ENCODE data around the gene OR4S2. TPM values are rescaled to one million over a fixed set of nuclear protein-coding genes. Genes with fewer than 3 reads are reported as not detected.

Gene OR4S2
- total RNA-seq, 1 donor from 2014 or later, result not detected

DNA sequence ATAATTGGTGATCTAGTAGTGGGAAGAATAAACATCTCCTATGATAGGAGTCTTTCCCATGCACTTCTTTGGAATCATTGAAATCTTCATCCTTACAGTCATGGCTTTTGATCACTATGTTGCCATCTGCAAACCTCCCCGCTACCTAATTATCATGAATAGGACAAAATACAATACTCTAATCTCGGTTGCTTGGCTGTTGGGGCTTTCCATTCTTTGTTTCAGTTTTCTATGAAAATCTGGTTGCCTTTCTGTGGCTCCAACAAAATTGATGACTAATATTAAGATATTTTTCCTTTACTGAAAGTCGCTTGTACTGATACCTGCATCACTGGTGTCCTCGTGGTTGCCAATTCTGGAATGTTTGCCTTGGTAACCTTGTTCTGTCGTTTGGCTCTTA is 25.7 kb downstream of the OR4S2 start:
- H3K4me3 ChIP-seq (ENCODE audit: low read depth, low read length), result no peak overlapping the region
- no peak for DNase-seq (ENCODE audit: low read depth)
- TF ChIP-seq, protein P1, sequence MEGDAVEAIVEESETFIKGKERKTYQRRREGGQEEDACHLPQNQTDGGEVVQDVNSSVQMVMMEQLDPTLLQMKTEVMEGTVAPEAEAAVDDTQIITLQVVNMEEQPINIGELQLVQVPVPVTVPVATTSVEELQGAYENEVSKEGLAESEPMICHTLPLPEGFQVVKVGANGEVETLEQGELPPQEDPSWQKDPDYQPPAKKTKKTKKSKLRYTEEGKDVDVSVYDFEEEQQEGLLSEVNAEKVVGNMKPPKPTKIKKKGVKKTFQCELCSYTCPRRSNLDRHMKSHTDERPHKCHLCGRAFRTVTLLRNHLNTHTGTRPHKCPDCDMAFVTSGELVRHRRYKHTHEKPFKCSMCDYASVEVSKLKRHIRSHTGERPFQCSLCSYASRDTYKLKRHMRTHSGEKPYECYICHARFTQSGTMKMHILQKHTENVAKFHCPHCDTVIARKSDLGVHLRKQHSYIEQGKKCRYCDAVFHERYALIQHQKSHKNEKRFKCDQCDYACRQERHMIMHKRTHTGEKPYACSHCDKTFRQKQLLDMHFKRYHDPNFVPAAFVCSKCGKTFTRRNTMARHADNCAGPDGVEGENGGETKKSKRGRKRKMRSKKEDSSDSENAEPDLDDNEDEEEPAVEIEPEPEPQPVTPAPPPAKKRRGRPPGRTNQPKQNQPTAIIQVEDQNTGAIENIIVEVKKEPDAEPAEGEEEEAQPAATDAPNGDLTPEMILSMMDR (IDR thresholded peaks at IDR 0.05; ENCODE audit: insufficient read depth, low read length, poor library complexity, severe bottlenecking), result no peak

DNA sequence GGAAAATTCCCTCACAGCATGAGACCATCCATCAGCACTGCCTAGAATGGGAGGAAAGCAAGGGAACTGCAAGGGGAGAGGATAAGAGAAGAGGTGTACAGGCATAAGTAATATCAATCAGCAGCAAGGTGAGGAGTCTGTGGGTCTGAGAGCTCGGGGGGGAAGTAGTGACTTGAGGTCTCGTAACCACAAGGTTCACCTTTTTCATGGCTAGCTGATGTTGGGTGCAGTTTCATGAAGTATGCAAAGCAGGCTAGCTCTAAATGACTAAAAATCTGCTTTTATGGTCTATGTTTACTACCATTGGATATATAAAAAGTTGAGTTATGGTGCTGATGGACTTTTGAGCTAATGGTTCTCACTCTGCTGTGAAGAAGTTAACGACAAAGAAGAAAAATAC is 49.7 kb downstream of the OR4S2 start:
- Histone ChIP-seq H3K27me3 (ENCODE audit: control insufficient read depth, insufficient read depth, low read length) (no peaks in the 10 kb centered on the region), H3K4me3 (ENCODE audit: low read depth, low read length) (no peak overlapping the region), H3K36me3 (ENCODE audit: control insufficient read depth, insufficient read depth, low read length) (no peaks in the 10 kb centered on the region)
- no peak for DNase-seq (ENCODE audit: low read depth)
- TF ChIP-seq, protein P1 (IDR thresholded peaks at IDR 0.05; ENCODE audit: insufficient read depth, low read length, poor library complexity, severe bottlenecking), result no peak

More for the DNA sequence above, 25.7 kb downstream of the OR4S2 start:
- H3K27me3 ChIP-seq (ENCODE audit: control insufficient read depth, insufficient read depth, low read length), result no peaks in the 10 kb centered on the region
- no peaks in the 10 kb centered on the region for H3K36me3 ChIP-seq (ENCODE audit: control insufficient read depth, insufficient read depth, low read length)

DNA sequence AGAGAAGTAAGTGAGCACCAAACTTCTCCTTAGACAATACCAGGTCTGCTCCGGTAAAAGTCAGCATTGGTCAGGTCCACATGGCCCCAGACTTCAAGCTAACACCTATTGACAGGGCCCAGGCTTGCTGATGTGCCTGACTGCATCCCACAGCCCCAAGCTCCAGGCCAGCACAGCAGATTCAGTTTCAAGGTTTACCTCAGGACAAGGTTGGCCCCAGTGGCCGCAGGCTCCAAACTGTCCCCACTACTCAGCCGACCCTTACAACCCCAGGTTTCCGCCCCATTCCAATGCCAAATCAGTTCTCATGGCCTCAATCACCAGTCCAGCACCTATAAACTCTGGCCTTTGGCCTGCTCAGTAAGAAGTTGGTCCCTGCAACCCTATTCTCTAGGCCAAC is 53.3 kb downstream of the OR4S2 start:
- no peak for DNase-seq (ENCODE audit: low read depth)
- Histone ChIP-seq H3K4me3 (ENCODE audit: low read depth, low read length) (no peak overlapping the region), H3K27me3 (ENCODE audit: control insufficient read depth, insufficient read depth, low read length) (no peaks in the 10 kb centered on the region), H3K36me3 (ENCODE audit: control insufficient read depth, insufficient read depth, low read length) (no peaks in the 10 kb centered on the region)
- TF ChIP-seq, protein P1 (IDR thresholded peaks at IDR 0.05; ENCODE audit: insufficient read depth, low read length, poor library complexity, severe bottlenecking), result no peak

Other genes starting within 250 kb of the OR4S2 start
- gene OR4C15, start 93.9 kb upstream of the OR4S2 start, total RNA-seq, result not detected in 2 replicates
- not detected in 2 replicates for gene OR4C16, start 76.2 kb upstream of the OR4S2 start, total RNA-seq
- not detected in 2 replicates for gene OR4C11, start 40.7 kb upstream of the OR4S2 start, total RNA-seq
- not detected in 2 replicates for gene OR4P4, start 13.2 kb upstream of the OR4S2 start, total RNA-seq
- not detected in 2 replicates for gene OR4C6, start 13.9 kb downstream of the OR4S2 start, total RNA-seq
- gene OR5D13, start 125.1 kb downstream of the OR4S2 start, total RNA-seq, result not detected in 2 replicates
- not detected in 2 replicates for gene OR5D14, start 147.2 kb downstream of the OR4S2 start, total RNA-seq
- gene OR5L1, start 163.0 kb downstream of the OR4S2 start, total RNA-seq, result not detected in 2 replicates
- not detected in 2 replicates for gene OR5D18, start 171.3 kb downstream of the OR4S2 start, total RNA-seq
- not detected in 2 replicates for gene OR5L2, start 178.9 kb downstream of the OR4S2 start, total RNA-seq
- gene OR5D16, start 190.4 kb downstream of the OR4S2 start, total RNA-seq, result not detected in 2 replicates
- gene TRIM51, start 235.0 kb downstream of the OR4S2 start, total RNA-seq, result not detected in 2 replicates

Data from kidney epithelial cell (primary cell).